CD4-positive, alpha-beta T cell (primary cell): ENCODE measurements around the gene ANKHD1. TPM values are rescaled to one million over a fixed set of nuclear protein-coding genes. Genes with fewer than 3 reads are reported as not detected.

Experiments
- ATAC-seq: fragments of 200-7000 bp; cut with Tn5 transposase; one replicate; pipeline ENCODE4 v1.10.0; 2022; ENCODE audit warnings: mild to moderate bottlenecking; ENCODE audit not compliant: poor library complexity
- CTCF ChIA-PET: fragments of 350-600 bp; sonication (Branson Sonifier 250); formaldehyde crosslinking; loops from one replicate; lab custom pipeline; 2021; ENCODE audit warnings: antibody characterized with exemption, inconsistent platforms; lab: Charles Lee
- POLR2A ChIA-PET: fragments of 350-600 bp; sonication (Branson Sonifier 250); formaldehyde crosslinking; loops from one replicate; lab custom pipeline; 2021; ENCODE audit warnings: antibody characterized with exemption, inconsistent platforms; lab: Charles Lee
- DNase-seq, 14 experiments: peaks; one replicate each; pipeline ENCODE4 v3.0.0-alpha.2; 2013 to 2020; ENCODE audit warnings: mixed read lengths in 2 of 14
- H3K27ac ChIP-seq, 2 donors: one replicate each; pipeline versions ENCODE4 v1.5.1 to v1.7.0; 2013; ENCODE audit warnings: low read length in 2 of 2, low read depth in 1 of 2, mild to moderate bottlenecking in 1 of 2
- H3K27me3 ChIP-seq, 2 experiments: 1 replicate in 1 of 2; 2 replicates in 1 of 2; pipeline versions ENCODE4 v1.6.1 to v1.7.0; 2013; ENCODE audit warnings: low read length in 2 of 2, control low read depth in 1 of 2, mild to moderate bottlenecking in 1 of 2, moderate library complexity in 1 of 2; ENCODE audit not compliant: insufficient read depth in 2 of 2, control insufficient read depth in 1 of 2
- H3K36me3 ChIP-seq: one replicate; pipeline ENCODE4 v1.6.1; 2013; ENCODE audit warnings: low read length, control low read depth; ENCODE audit not compliant: insufficient read depth
- H3K4me1 ChIP-seq: one replicate; pipeline ENCODE4 v1.6.1; 2013; ENCODE audit warnings: low read length, control low read depth; ENCODE audit not compliant: insufficient read depth
- H3K4me3 ChIP-seq: one replicate; pipeline ENCODE4 v1.5.1; 2013; ENCODE audit warnings: mild to moderate bottlenecking, low read length, moderate library complexity
- H3K9me3 ChIP-seq, 2 experiments: 1 replicate in 1 of 2; 2 replicates in 1 of 2; pipeline versions ENCODE4 v1.6.1 to v1.7.0; 2013; ENCODE audit warnings: low read length in 2 of 2, mild to moderate bottlenecking in 2 of 2, control low read depth in 1 of 2, moderate library complexity in 1 of 2; ENCODE audit not compliant: control insufficient read depth in 1 of 2, insufficient read depth in 1 of 2
- H3K27ac Mint-ChIP-seq: one replicate; pipeline ENCODE4 v1.8.0; 2020; ENCODE audit warnings: mixed read lengths
- H3K27me3 Mint-ChIP-seq: one replicate; pipeline ENCODE4 v1.8.0; 2021; ENCODE audit warnings: mixed read lengths
- H3K36me3 Mint-ChIP-seq: one replicate; pipeline ENCODE4 v1.8.0; 2021; ENCODE audit warnings: low read depth, mixed read lengths
- H3K4me1 Mint-ChIP-seq: one replicate; pipeline ENCODE4 v1.8.0; 2021; ENCODE audit warnings: low read depth, mixed read lengths
- H3K4me3 Mint-ChIP-seq: one replicate; pipeline ENCODE4 v1.8.0; 2020; ENCODE audit warnings: mild to moderate bottlenecking, mixed read lengths
- H3K9me3 Mint-ChIP-seq: one replicate; pipeline ENCODE4 v1.8.0; 2020; ENCODE audit warnings: mixed read lengths
- CTCF ChIP-seq: fragments of 200-600 bp; IDR thresholded peaks from one replicate; pipeline ENCODE4 v1.8.0; 2022; ENCODE audit warnings: antibody characterized with exemption, mild to moderate bottlenecking
- intact Hi-C, 2 experiments: fragments of 100-400 bp; cut with DNase I in 1 of 2; cut with micrococcal nuclease in 1 of 2; formaldehyde crosslinking; loops; one replicate each; pipeline versions ENCODE4 v1.15.1 to v1.9.0; 2023 to 2025; cut with DNase I, micrococcal nuclease
- total RNA-seq, 174 experiments: library from RNA in 2 of 174; stranded (reverse) in 2 of 174; gene quantifications; one replicate each; pipeline ENCODE4 v1.2.3 and lab custom pipeline; 2021 to 2026

The ANKHD1 gene
- total RNA-seq, 2 experiments from 2014 or later, result 202 to 212 TPM

GRCh38 chr5:140382866-140383265 is 18.8 kb upstream of the ANKHD1 start:
- no peak for DNase-seq
- intact Hi-C loops, result no loop called here
- H3K4me3 Mint-ChIP-seq, result no peak overlapping the region

GRCh38 chr5:140383300-140383699 is 18.3 kb upstream of the ANKHD1 start:
- Mint-ChIP-seq H3K36me3 (no peaks in the 10 kb centered on the region), H3K27me3 (no peaks in the 10 kb centered on the region), H3K9me3 (no peaks in the 10 kb centered on the region), H3K27ac (no peak overlapping the region), H3K4me1 (peaks cover 6% of the 10 kb centered on the region), H3K4me3 (no peak overlapping the region)
- ATAC-seq (no peak), DNase-seq (no peak)
- Histone ChIP-seq H3K4me3 (no peak overlapping the region), H3K4me1 (peaks cover 4% of the 10 kb centered on the region), H3K27ac (no peak overlapping the region), H3K9me3 (no peaks in the 10 kb centered on the region), H3K27me3 (no peaks in the 10 kb centered on the region), H3K36me3 (no peaks in the 10 kb centered on the region)
- ChIA-PET CTCF (no interaction called here), POLR2A (interaction anchor here (0.5 kb wide), 1 partner anchor 1443 kb away, joined by 4 read pairs; no protein-coding TSS in a partner anchor)
- no peak for TF ChIP-seq CTCF
- intact Hi-C loops, result no loop called here

More at GRCh38 chr5:140382866-140383265, 18.8 kb upstream of the ANKHD1 start:
- Mint-ChIP-seq H3K27me3 (no peaks in the 10 kb centered on the region), H3K36me3 (no peaks in the 10 kb centered on the region), H3K4me1 (peaks cover 6% of the 10 kb centered on the region), H3K27ac (no peak overlapping the region), H3K9me3 (no peaks in the 10 kb centered on the region)
- TF ChIP-seq CTCF, result no peak
- Histone ChIP-seq H3K27ac (no peak overlapping the region), H3K4me3 (no peak overlapping the region), H3K4me1 (peaks cover 4% of the 10 kb centered on the region), H3K9me3 (no peaks in the 10 kb centered on the region), H3K36me3 (no peaks in the 10 kb centered on the region), H3K27me3 (no peaks in the 10 kb centered on the region)
- CTCF ChIA-PET, result no interaction called here
- POLR2A ChIA-PET, result no interaction called here
- no peak for ATAC-seq

- Mint-ChIP-seq H3K36me3 (no peaks in the 10 kb centered on the region), H3K9me3 (no peaks in the 10 kb centered on the region), H3K27ac (no peak overlapping the region), H3K4me1 (peaks cover 6% of the 10 kb centered on the region), H3K27me3 (no peaks in the 10 kb centered on the region), H3K4me3 (no peak overlapping the region)
- Histone ChIP-seq H3K4me1 (peaks cover 4% of the 10 kb centered on the region), H3K9me3 (no peaks in the 10 kb centered on the region), H3K27me3 (no peaks in the 10 kb centered on the region), H3K27ac (no peak overlapping the region), H3K4me3 (no peak overlapping the region), H3K36me3 (no peaks in the 10 kb centered on the region)
- ChIA-PET POLR2A (interaction anchor here (0.8 to 1.2 kb wide), 2 partner anchors 14 to 27 kb away, joined by 3 to 4 read pairs; partner anchors contain the start of gene ANKHD1), CTCF (interaction anchor here (1.3 kb wide), 1 partner anchor 15 kb away, joined by 3 read pairs; no protein-coding TSS in a partner anchor)
- no peak for TF ChIP-seq CTCF
- DNase-seq (no peak), ATAC-seq (no peak)
- intact Hi-C loops, result no loop called here
Measured at GRCh38 chr5:140388052-140388451, 13.6 kb upstream of the ANKHD1 start.
